D341Med (cell line): ENCODE measurements around the gene DIAPH2.

Source experiments
- DNase-seq: peaks from one replicate; pipeline ENCODE4 v3.0.0; 2012; ENCODE audit warnings: low spot score

Gene DIAPH2

GRCh38 chrX:97594646-97595224 is 910.1 kb downstream of the DIAPH2 start:
- no peak for DNase-seq

GRCh38 chrX:97597954-97598353 is 913.3 kb downstream of the DIAPH2 start:
- peak; percentile 8 for DNase-seq

GRCh38 chrX:97602465-97603258 is 918.0 kb downstream of the DIAPH2 start:
- DNase-seq: no peak

GRCh38 chrX:97605271-97605670 is 920.6 kb downstream of the DIAPH2 start:
- no peak for DNase-seq

GRCh38 chrX:97609357-97609756 is 924.7 kb downstream of the DIAPH2 start:
- no peak for DNase-seq

GRCh38 chrX:97609938-97610337 is 925.3 kb downstream of the DIAPH2 start:
- DNase-seq: no peak

GRCh38 chrX:97616883-97617530 is 932.4 kb downstream of the DIAPH2 start:
- DNase-seq: no peak

GRCh38 chrX:97619499-97619898 is 934.9 kb downstream of the DIAPH2 start:
- no peak for DNase-seq

GRCh38 chrX:97622111-97622510 is 937.5 kb downstream of the DIAPH2 start:
- DNase-seq: no peak

- no peak for DNase-seq
These were observed 943.7 kb downstream of the DIAPH2 start for GRCh38 chrX:97628326-97628725.

GRCh38 chrX:97628807-97629596 is 944.4 kb downstream of the DIAPH2 start:
- no peak for DNase-seq

GRCh38 chrX:97629597-97629985 is 944.9 kb downstream of the DIAPH2 start:
- DNase-seq: no peak

GRCh38 chrX:97633798-97634197 is 949.2 kb downstream of the DIAPH2 start:
- DNase-seq: no peak

- no peak for DNase-seq
These were observed 952.0 kb downstream of the DIAPH2 start for GRCh38 chrX:97636473-97637140.

- DNase-seq: no peak
These were observed 952.6 kb downstream of the DIAPH2 start for GRCh38 chrX:97637289-97637688.

- no peak for DNase-seq
These were observed 954.0 kb downstream of the DIAPH2 start for GRCh38 chrX:97638621-97639020.

- no peak for DNase-seq
These were observed 954.9 kb downstream of the DIAPH2 start for GRCh38 chrX:97639526-97639925.
